Ramos (cell line): ENCODE measurements around the gene RHOBTB1.

Experiments used
- in situ Hi-C: fragments of 300-500 bp; cut with MboI; formaldehyde crosslinking; loops from one replicate; pipeline ENCODE4 v1.14.3; 2022; ENCODE audit warnings: low sequenced_read_pairs; ENCODE audit not compliant: unreplicated experiment

The RHOBTB1 gene

DNA sequence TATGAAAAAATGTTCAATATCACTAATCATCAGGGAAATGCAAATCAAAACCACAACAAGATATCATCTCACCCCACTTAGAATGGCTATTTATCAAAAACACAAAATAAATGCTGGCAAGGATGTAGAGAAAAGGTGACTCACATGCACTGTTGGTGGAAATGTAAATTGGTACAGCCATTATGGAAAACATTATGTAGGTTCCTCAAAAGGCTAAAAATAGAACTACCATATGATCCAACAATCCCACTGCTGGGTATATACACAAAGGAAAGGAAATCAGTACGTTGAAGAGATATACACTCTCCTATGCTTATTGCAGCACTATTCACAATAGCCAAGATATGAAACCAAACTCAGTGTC lies 115.5 kb downstream of the RHOBTB1 start:
- in situ Hi-C loops, result no loop called here

DNA sequence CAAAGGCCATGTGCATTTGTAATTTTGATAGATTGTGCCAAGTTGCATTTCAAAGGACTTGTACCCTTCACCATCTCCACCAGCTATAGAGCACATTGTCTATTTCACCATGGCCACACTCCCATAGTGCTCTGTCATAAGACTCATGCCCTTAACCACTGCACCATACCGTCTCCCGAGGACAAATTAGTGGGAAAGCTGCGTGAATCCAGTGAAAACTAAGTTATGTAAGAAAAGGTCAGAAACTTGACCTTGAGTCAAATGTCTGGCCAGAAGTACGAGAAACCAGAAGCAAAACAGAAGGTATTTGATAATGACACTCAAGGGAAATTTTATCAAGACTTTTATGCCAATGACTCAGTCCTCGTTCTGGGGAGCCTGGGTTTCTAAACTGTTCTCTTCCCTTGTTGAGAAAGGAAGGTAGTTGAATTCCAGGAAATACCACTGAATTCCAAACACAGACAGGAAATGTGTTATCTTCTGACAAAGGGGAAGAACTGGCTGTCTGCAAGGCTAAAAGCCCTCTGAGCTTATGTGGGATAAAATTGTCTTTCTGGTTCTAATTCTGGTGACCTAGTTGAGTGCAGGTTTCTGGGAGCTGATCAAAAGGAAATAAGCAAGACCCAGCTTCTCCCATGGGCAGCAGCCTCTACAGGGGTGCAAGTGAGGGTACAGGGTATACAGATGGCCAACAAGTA lies 116.0 kb downstream of the RHOBTB1 start:
- in situ Hi-C loops, result no loop called here

DNA sequence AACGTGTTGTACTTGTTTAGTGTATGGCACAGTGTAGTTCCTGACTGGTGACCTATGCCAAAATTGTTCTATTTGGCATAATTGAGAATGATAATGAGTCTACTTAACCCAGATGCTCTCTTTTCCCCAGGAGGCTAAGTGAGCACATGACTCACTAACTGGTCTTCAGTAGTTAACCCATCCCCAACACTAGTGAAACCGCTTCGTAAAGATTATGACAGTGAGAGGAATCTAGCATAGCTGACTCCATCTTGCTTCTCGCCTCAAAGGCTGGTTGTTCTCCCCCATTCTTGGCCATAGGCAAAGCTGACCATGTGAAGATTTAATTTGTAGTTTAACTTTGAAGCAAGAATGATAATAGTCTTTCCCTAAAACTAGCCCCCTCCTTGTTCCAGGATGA lies 118.5 kb downstream of the RHOBTB1 start:
- in situ Hi-C loops, result no loop called here

DNA sequence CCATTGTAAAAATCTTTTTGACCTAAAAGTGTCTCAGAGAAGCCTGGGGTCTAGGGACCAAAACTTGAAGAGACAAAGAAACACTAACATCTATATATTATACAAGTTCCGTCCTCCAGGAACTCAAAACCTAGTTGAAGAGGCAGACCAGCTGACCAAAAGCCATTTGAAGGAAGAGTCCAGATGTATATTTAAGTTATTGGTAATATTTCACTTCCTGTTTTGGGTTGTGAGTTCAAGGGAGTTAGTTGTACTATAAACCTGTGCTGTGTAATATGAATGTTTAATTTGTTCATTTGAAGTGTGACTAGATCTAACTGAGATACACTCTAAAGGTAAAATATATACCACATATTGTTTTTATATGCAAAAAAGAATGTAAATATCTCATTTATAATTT lies 120.7 kb downstream of the RHOBTB1 start:
- in situ Hi-C loops, result loop anchor here (25.0 kb wide), 1 partner anchor 464 kb away; no protein-coding TSS in a partner anchor

DNA sequence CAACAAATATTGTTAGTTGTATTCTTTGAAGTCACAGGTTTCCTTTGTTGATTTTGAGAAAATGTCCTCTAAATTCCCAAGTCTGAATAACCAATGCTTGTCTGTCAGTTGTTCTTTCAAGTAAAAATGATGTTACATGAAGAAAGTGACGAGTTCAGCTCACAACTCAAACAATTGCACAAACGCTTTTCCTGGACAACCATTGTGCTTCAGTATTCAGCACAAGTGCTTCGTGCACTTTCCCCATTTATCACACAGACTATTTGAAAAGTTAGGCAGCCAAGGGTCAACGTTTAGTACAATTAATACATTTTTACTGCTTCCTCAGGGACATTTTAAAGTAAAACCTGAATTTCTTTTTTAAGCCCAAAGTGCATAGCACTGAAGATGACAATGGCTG lies 121.2 kb downstream of the RHOBTB1 start:
- in situ Hi-C loops, result loop anchor here (25.0 kb wide), 1 partner anchor 464 kb away; no protein-coding TSS in a partner anchor

DNA sequence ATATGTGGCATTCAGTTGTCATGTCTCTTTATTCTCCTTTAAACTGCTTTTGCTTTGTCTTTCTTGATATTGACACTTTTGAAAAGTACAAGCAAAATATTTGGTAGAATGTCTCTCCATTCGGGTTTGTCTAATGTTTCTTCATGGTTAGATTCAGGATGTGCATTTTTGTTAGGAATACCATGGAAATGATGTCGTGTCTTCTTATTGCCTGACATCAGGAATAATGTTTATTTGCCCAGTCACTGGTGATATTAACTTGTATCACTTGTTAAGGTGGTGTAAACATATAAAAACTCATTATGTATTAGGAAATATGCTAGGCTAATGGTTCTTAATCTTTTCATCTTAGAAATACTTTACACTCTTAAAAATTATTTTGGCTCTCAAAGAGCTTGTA lies 122.3 kb downstream of the RHOBTB1 start:
- in situ Hi-C loops, result loop anchor here (25.0 kb wide), 1 partner anchor 466 kb away; no protein-coding TSS in a partner anchor

DNA sequence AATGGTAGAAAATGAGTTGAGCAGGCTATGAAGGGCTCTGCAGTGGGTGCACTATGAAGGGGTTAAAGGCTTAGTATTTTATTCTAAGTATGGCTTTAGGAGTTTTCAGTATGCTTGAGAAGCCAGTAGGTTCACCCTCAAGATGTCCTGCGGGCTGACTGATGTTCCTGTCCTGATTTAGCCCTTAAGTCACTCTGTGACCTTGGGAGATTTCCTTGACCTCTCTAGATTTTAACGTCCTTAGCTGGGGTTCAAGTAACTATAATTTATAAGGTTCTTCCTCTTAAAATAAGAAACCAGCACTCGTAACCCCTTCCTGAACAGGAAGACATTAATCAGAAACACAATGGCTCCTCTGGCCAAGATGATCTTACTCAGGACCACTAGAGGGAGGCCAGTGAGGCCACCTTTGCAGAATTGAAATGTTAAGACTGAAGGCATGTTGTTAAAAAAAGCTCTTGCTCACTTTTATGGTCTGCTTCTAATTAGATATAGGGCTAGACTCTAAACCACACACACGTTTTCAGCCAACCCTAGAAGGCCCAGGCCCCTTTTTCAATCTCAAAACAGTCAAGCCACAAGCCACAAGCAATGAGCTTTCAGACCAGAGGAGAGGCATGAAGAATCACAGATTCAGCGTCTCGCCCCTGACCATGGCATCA lies 123.8 kb downstream of the RHOBTB1 start:
- in situ Hi-C loops, result loop anchor here (25.0 kb wide), 1 partner anchor 467 kb away; no protein-coding TSS in a partner anchor
